Neural cell (in vitro differentiated cells): ENCODE results near the gene LUC7L2. TPM values are rescaled to one million over a fixed set of nuclear protein-coding genes. Genes with fewer than 3 reads are reported as not detected.

Experiments
- H2AFZ ChIP-seq: fragments of 200-600, 300-800 bp; sonication (generic), shearing (Covaris generic); 2 replicates; pipeline ENCODE4 v1.6.0; 2014; ENCODE audit warnings: low read depth, mild to moderate bottlenecking, antibody characterized with exemption, low read length, moderate library complexity
- H3F3A ChIP-seq: fragments of 200-600 bp; shearing (Covaris generic); 2 replicates; pipeline ENCODE4 v1.6.1; 2016; ENCODE audit warnings: mild to moderate bottlenecking, moderate library complexity, mixed read lengths, antibody characterized with exemption, low read length; ENCODE audit not compliant: insufficient read depth, poor library complexity, severe bottlenecking
- H3K27ac ChIP-seq: fragments of 200-600, 300-800 bp; sonication (generic), shearing (Covaris generic); 2 replicates; pipeline ENCODE4 v1.5.1; 2014; ENCODE audit warnings: mild to moderate bottlenecking, low read length, moderate library complexity
- H3K27me3 ChIP-seq: fragments of 300-800, 200-600 bp; sonication (generic), shearing (Covaris generic); 2 replicates; pipeline ENCODE4 v1.6.0; 2014; ENCODE audit warnings: mild to moderate bottlenecking, low read depth, low read length, moderate library complexity; ENCODE audit not compliant: insufficient read depth
- H3K36me3 ChIP-seq: fragments of 300-800, 200-600 bp; sonication (generic), shearing (Covaris generic); 2 replicates; pipeline ENCODE4 v1.5.1; 2014; ENCODE audit warnings: mild to moderate bottlenecking, antibody characterized with exemption, low read length, moderate library complexity; ENCODE audit not compliant: insufficient read depth
- H3K4me2 ChIP-seq: fragments of 300-800, 200-600 bp; sonication (generic), shearing (Covaris generic); 2 replicates; pipeline ENCODE4 v1.6.0; 2014; ENCODE audit warnings: mild to moderate bottlenecking, low read length
- H3K4me3 ChIP-seq: fragments of 300-800, 200-600 bp; sonication (generic), shearing (Covaris generic); 2 replicates; pipeline ENCODE4 v1.5.1; 2014; ENCODE audit warnings: mild to moderate bottlenecking, low read length, moderate library complexity
- H3K79me2 ChIP-seq: fragments of 200-600 bp; shearing (Covaris generic); replicated peaks from 2 replicates; pipeline ENCODE4 v1.6.0; 2014; ENCODE audit warnings: mild to moderate bottlenecking, low read length, moderate library complexity; ENCODE audit not compliant: insufficient read depth
- H3K9ac ChIP-seq: fragments of 300-800, 200-600 bp; sonication (generic), shearing (Covaris generic); 2 replicates; pipeline ENCODE4 v1.6.1; 2016; ENCODE audit warnings: mild to moderate bottlenecking, low read length, mixed read lengths
- H3K9me2 ChIP-seq: fragments of 200-600 bp; shearing (Covaris generic); 2 replicates; pipeline ENCODE4 v1.6.1; 2016; ENCODE audit warnings: mild to moderate bottlenecking, low read length, mixed read lengths; ENCODE audit not compliant: insufficient read depth
- H3K9me3 ChIP-seq: fragments of 200-600, 300-800 bp; sonication (generic), shearing (Covaris generic); 2 replicates; pipeline ENCODE4 v1.6.1; 2016; ENCODE audit warnings: mild to moderate bottlenecking, mixed run types, low read length, moderate library complexity, mixed read lengths
- H4K20me1 ChIP-seq: fragments of 200-600 bp; shearing (Covaris generic); 2 replicates; pipeline ENCODE4 v1.6.1; 2016; ENCODE audit warnings: mild to moderate bottlenecking, mixed run types; ENCODE audit not compliant: insufficient read depth
- EP300 ChIP-seq: fragments of 450-650 bp; conservative IDR thresholded peaks from 2 replicates; pipeline ENCODE4 v1.6.1; 2014; ENCODE audit warnings: antibody characterized with exemption, mild to moderate bottlenecking, moderate library complexity; ENCODE audit not compliant: poor library complexity, severe bottlenecking
- EZH2 ChIP-seq: fragments of 200-600, 300-800 bp; shearing (Covaris generic), sonication (generic); IDR thresholded peaks from 2 replicates; pipeline ENCODE4 v1.6.1; 2014; ENCODE audit warnings: antibody characterized with exemption, low read length, borderline replicate concordance, mild to moderate bottlenecking; ENCODE audit not compliant: insufficient read depth, poor library complexity, severe bottlenecking
- MXI1 ChIP-seq: fragments of 450-650 bp; conservative IDR thresholded peaks from 2 replicates; pipeline ENCODE4 v1.6.1; 2014; ENCODE audit warnings: antibody characterized with exemption, mild to moderate bottlenecking; ENCODE audit not compliant: poor library complexity, severe bottlenecking
- POLR2AphosphoS5 ChIP-seq: IDR thresholded peaks from 2 replicates; pipeline ENCODE4 v1.6.1; 2012
- RAD21 ChIP-seq: fragments of 450-650 bp; conservative IDR thresholded peaks from 2 replicates; pipeline ENCODE4 v1.6.1; 2014; ENCODE audit warnings: antibody characterized with exemption, mild to moderate bottlenecking, moderate library complexity
- SMC3 ChIP-seq: fragments of 450-650 bp; conservative IDR thresholded peaks from 2 replicates; pipeline ENCODE4 v1.6.1; 2014; ENCODE audit warnings: antibody characterized with exemption, mild to moderate bottlenecking, moderate library complexity; ENCODE audit not compliant: poor library complexity
- TAF1 ChIP-seq: IDR thresholded peaks from 2 replicates; pipeline ENCODE4 v1.6.1; 2012; ENCODE audit warnings: low read depth
- polyA plus RNA-seq: library from polyadenylated mRNA; depleted of rRNA; stranded (reverse); fragments of >200 nt; gene quantifications from 2 replicates; pipeline ENCODE4 v1.2.3, GENCODE V29; 2014
- TF ChIP-seq, protein P1 (sequence below): IDR thresholded peaks from 2 replicates; pipeline ENCODE4 v1.6.1; 2012; ENCODE audit warnings: borderline replicate concordance
- TF ChIP-seq, protein P2 (sequence below): fragments of 450-650 bp; IDR thresholded peaks from 2 replicates; pipeline ENCODE4 v1.5.1; 2014; ENCODE audit warnings: antibody characterized with exemption, mild to moderate bottlenecking, moderate library complexity; ENCODE audit not compliant: poor library complexity, severe bottlenecking

Gene LUC7L2
- polyA plus RNA-seq, 1 donor from 2014 or later = 153 TPM

DNA sequence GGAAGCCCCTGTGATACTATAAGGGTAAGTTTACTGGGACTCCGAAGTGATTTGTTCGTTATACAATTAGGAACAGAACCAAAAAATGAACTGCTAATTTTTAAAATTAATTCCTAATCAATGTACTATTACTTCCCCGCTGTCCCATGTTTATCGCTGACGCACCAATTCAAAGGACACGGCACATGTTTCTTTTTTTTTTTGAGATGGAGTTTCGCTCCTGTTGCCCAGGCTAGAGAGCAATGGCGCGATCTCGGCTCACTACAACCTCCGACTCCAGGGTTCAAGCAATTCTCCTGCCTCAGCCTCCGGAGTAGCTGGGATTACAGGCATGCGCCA lies 20.0 kb upstream of the LUC7L2 start:
- peak overlapping the region; percentile 100 for H3K9ac ChIP-seq
- H3K4me2 ChIP-seq = no peak overlapping the region
- no peaks in the 10 kb centered on the region for H4K20me1 ChIP-seq
- no peaks in the 10 kb centered on the region for H3K36me3 ChIP-seq
- peaks cover 16% of the 10 kb centered on the region for H3K79me2 ChIP-seq
- H3K27me3 ChIP-seq = no peaks in the 10 kb centered on the region
- H3K4me3 ChIP-seq = peak overlapping the region; percentile 93
- no peaks in the 10 kb centered on the region for H3K9me3 ChIP-seq
- peaks cover 9% of the 10 kb centered on the region for H3F3A ChIP-seq
- TF ChIP-seq, protein P1, sequence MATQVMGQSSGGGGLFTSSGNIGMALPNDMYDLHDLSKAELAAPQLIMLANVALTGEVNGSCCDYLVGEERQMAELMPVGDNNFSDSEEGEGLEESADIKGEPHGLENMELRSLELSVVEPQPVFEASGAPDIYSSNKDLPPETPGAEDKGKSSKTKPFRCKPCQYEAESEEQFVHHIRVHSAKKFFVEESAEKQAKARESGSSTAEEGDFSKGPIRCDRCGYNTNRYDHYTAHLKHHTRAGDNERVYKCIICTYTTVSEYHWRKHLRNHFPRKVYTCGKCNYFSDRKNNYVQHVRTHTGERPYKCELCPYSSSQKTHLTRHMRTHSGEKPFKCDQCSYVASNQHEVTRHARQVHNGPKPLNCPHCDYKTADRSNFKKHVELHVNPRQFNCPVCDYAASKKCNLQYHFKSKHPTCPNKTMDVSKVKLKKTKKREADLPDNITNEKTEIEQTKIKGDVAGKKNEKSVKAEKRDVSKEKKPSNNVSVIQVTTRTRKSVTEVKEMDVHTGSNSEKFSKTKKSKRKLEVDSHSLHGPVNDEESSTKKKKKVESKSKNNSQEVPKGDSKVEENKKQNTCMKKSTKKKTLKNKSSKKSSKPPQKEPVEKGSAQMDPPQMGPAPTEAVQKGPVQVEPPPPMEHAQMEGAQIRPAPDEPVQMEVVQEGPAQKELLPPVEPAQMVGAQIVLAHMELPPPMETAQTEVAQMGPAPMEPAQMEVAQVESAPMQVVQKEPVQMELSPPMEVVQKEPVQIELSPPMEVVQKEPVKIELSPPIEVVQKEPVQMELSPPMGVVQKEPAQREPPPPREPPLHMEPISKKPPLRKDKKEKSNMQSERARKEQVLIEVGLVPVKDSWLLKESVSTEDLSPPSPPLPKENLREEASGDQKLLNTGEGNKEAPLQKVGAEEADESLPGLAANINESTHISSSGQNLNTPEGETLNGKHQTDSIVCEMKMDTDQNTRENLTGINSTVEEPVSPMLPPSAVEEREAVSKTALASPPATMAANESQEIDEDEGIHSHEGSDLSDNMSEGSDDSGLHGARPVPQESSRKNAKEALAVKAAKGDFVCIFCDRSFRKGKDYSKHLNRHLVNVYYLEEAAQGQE = no peak
- TF ChIP-seq EP300 (no peak), TAF1 (no peak), POLR2AphosphoS5 (no peak), EZH2 (no peak), RAD21 (no peak), MXI1 (no peak), SMC3 (no peak)
- TF ChIP-seq, protein P2, sequence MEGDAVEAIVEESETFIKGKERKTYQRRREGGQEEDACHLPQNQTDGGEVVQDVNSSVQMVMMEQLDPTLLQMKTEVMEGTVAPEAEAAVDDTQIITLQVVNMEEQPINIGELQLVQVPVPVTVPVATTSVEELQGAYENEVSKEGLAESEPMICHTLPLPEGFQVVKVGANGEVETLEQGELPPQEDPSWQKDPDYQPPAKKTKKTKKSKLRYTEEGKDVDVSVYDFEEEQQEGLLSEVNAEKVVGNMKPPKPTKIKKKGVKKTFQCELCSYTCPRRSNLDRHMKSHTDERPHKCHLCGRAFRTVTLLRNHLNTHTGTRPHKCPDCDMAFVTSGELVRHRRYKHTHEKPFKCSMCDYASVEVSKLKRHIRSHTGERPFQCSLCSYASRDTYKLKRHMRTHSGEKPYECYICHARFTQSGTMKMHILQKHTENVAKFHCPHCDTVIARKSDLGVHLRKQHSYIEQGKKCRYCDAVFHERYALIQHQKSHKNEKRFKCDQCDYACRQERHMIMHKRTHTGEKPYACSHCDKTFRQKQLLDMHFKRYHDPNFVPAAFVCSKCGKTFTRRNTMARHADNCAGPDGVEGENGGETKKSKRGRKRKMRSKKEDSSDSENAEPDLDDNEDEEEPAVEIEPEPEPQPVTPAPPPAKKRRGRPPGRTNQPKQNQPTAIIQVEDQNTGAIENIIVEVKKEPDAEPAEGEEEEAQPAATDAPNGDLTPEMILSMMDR = no peak
- no peaks in the 10 kb centered on the region for H3K9me2 ChIP-seq
- H2AFZ ChIP-seq = peak overlapping the region; percentile 36
- peak overlapping the region; percentile 99 for H3K27ac ChIP-seq

DNA sequence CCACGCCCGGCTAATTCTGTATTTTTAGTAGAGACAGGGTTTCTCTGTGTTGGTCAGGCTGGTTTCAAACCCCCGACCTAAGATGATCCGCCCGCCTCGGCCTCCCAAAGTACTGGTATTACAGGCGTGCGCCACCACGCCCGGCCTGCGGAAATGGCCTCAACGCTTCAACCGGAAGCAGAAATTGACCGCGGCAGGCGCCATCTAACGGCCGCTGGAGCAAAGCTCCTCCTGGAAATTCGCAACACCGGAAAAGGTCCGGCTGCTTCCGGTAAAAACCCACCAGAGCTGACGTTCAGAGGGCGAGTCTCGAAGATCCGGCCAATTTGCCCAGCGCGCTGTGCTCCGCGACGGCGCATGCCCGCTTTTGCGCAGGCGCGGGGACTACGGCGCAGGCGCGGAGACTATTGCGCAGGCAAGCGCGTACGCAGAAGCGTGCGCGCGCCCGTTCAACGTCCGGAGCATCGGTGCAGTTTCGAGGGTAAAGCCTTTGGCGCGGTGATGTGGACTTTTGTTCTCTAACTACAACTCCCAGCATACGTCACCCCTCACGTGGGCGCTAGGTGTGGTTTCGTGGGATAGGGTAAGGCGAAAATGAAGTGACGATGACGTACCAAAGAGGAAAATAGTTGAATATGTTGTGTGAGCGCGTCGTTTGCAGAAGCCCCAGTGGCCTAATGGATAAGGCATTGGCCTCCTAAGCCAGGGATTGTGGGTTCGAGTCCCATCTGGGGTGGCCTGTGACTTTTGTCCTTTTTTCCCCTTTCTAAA lies 19.5 kb upstream of the LUC7L2 start:
- Histone ChIP-seq H2AFZ (peak overlapping the region; percentile 36), H3K4me2 (no peak overlapping the region)

More for the DNA sequence above, 19.5 kb upstream of the LUC7L2 start:
- Histone ChIP-seq H3F3A (peaks cover 9% of the 10 kb centered on the region), H4K20me1 (no peaks in the 10 kb centered on the region), H3K27me3 (no peaks in the 10 kb centered on the region), H3K36me3 (no peaks in the 10 kb centered on the region), H3K79me2 (peaks cover 20% of the 10 kb centered on the region), H3K9ac (peak overlapping the region; percentile 100), H3K9me2 (no peaks in the 10 kb centered on the region), H3K27ac (peak overlapping the region; percentile 99), H3K9me3 (no peaks in the 10 kb centered on the region), H3K4me3 (peak overlapping the region; percentile 93)
- TF ChIP-seq, protein P1 = peak; percentile 8
- TF ChIP-seq RAD21 = peak; percentile 33
- peak; percentile 30 for TF ChIP-seq MXI1
- TF ChIP-seq EZH2 = no peak
- TF ChIP-seq EP300 = peak; percentile 36
- no peak for TF ChIP-seq TAF1
- peak; percentile 67 for TF ChIP-seq POLR2AphosphoS5
- TF ChIP-seq, protein P2 = peak; percentile 99
